Kidney (tissue), 22 donors: ENCODE measurements around the gene GALR3. TPM values are rescaled to one million over a fixed set of nuclear protein-coding genes. Genes with fewer than 3 reads are reported as not detected.

Source experiments
- DNase-seq, 5 donors: peaks; one replicate each; pipeline ENCODE4 v3.0.0-alpha.2; 2013 to 2020
- FAIRE-seq: peaks from 2 replicates; lab custom pipeline; 2012; peaks lifted over from hg19 to GRCh38; lab: Jason Lieb, UNC
- H3K27ac ChIP-seq, 2 donors: one replicate each; pipeline ENCODE4 v1.7.0; 2013; ENCODE audit warnings: low read depth in 2 of 2, low read length in 2 of 2, inconsistent platforms in 1 of 2
- H3K27me3 ChIP-seq: one replicate; pipeline ENCODE4 v1.7.1; 2013; ENCODE audit warnings: low read length, inconsistent platforms; ENCODE audit not compliant: control insufficient read depth, insufficient read depth
- H3K36me3 ChIP-seq, 3 donors: one replicate each; pipeline versions ENCODE4 v1.7.0 to v1.7.1; 2013; ENCODE audit warnings: low read length in 3 of 3, control low read depth in 1 of 3, inconsistent platforms in 1 of 3; ENCODE audit not compliant: insufficient read depth in 3 of 3, control insufficient read depth in 2 of 3
- H3K4me1 ChIP-seq, 3 donors: one replicate each; pipeline versions ENCODE4 v1.7.0 to v1.7.1; 2013; ENCODE audit warnings: low read length in 3 of 3, inconsistent platforms in 1 of 3, low read depth in 1 of 3; ENCODE audit not compliant: control insufficient read depth in 2 of 3, insufficient read depth in 2 of 3
- H3K4me3 ChIP-seq, 3 donors: one replicate each; pipeline versions ENCODE4 v1.7.0 to v1.8.1; 2013; ENCODE audit warnings: low read length in 3 of 3, control low read depth in 1 of 3, inconsistent platforms in 1 of 3
- H3K9ac ChIP-seq, 3 donors: one replicate each; pipeline versions ENCODE4 v1.7.0 to v1.7.1; 2013; ENCODE audit warnings: low read length in 3 of 3, control low read depth in 1 of 3, inconsistent platforms in 1 of 3
- H3K9me3 ChIP-seq, 3 donors: one replicate each; pipeline versions ENCODE4 v1.7.0 to v1.7.1; 2013; ENCODE audit warnings: low read length in 3 of 3, control low read depth in 1 of 3, inconsistent platforms in 1 of 3; ENCODE audit not compliant: control insufficient read depth in 2 of 3, insufficient read depth in 1 of 3
- CTCF ChIP-seq: IDR thresholded peaks from 3 replicates; pipeline ENCODE4 v1.5.1; 2012; ENCODE audit warnings: mild to moderate bottlenecking, moderate library complexity, borderline replicate concordance; ENCODE audit not compliant: insufficient read depth; ENCODE audit errors: extremely low read depth
- intact Hi-C: fragments of 100-400 bp; cut with DNase I; formaldehyde crosslinking; loops from one replicate; pipeline ENCODE4 v1.11.1; 2022
- long read RNA-seq, 10 donors: library from polyadenylated mRNA in 1 of 10; unstranded in 1 of 10; transcript quantifications; one replicate each; pipeline ENCODE4 v2.0.0 and lab custom pipeline, GENCODE V29; 2021 to 2026
- polyA plus RNA-seq: library from polyadenylated mRNA; stranded (reverse); fragments of 350-450 nt; fragmentation: Illumina TruSeq; extraction: RNeasy Lipid Tissue Mini Kit (QIAGEN cat#74804); gene quantifications from one replicate; pipeline ENCODE4 v1.2.3, GENCODE V29; 2014; ENCODE audit warnings: low read depth, low replicate concordance; ENCODE audit not compliant: insufficient read depth
- total RNA-seq: library from RNA; stranded (reverse); fragmentation: NEBNext Ultra II Directional; extraction: Animal tissue kit (Norgen Biotek cat#: 25700); gene quantifications from one replicate; pipeline ENCODE4 v1.2.1, GENCODE V29; 2021
- donor health status: control.
- donor health status: control.
- donor health status: control.
- donor health status: control.
- donor health status: control.
- donor health status: DM: yes; HTN: yes; CAD: no.
- donor health status: Normal renal cell carcinoma (clear cell type).

GALR3 gene
- total RNA-seq (not detected), polyA plus RNA-seq (not detected)
- long read RNA-seq, donor 1 = 0 reads
- long read RNA-seq, donor 2 = 0 reads
- long read RNA-seq, donor 3 = 0 reads
- long read RNA-seq, donor 4 = 0 reads
- long read RNA-seq, donor 5 = 0 reads
- long read RNA-seq, donor 6 = 0 reads
- long read RNA-seq, donor 7 = 0 reads
- long read RNA-seq, donor 8 = 0 reads
- long read RNA-seq, donor 9 = 0 reads
- long read RNA-seq, donor 10 = 0 reads

DNA sequence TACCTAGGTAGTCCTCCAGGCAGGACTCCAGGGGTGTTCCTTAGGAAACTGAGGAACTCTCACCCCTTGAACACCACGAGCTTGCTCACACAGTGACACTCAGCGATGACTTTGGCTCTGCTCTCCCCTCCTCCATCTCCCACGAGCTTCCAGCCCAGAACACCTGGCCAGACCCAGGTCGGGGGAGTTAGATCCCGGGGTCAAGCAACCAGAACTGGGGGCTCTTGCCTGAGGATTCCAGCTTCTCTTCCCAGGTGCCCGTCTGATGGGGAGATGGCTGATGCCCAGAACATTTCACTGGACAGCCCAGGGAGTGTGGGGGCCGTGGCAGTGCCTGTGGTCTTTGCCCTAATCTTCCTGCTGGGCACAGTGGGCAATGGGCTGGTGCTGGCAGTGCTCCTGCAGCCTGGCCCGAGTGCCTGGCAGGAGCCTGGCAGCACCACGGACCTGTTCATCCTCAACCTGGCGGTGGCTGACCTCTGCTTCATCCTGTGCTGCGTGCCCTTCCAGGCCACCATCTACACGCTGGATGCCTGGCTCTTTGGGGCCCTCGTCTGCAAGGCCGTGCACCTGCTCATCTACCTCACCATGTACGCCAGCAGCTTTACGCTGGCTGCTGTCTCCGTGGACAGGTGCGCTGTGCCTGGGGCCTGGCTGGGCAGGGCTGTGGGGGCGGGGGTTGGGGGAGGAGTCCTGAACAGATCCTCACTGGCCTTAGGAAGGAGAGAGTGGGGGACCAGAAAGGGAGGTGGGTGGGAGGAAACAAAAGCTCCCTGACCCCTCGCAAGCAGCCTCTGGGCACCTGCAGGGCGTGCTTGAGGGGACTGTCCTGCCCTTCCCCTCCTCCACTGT lies at the start of gene GALR3:
TSS of gene GALR3 (plus strand) at position 249 of the 852 bp plus-strand sequence. CDS start at position 274, 25 bp downstream.
- DNase-seq (no peak), FAIRE-seq (no peak)
- no peak within 1 kb of the TSS for H3K9ac ChIP-seq
- H3K27me3 ChIP-seq = peaks cover 15% of the 10 kb centered on the region
- H3K9me3 ChIP-seq = no peaks in the 10 kb centered on the region
- H3K36me3 ChIP-seq = no peaks in the 10 kb centered on the region
- H3K4me3 ChIP-seq = no peak within 1 kb of the TSS
- TF ChIP-seq CTCF = no peak
- no peak within 1 kb of the TSS for H3K27ac ChIP-seq
- intact Hi-C loops = no loop called here
- H3K4me1 ChIP-seq = peaks cover 0 to 9% (median 0%) of the 10 kb centered on the region in 3 donors

GRCh38 chr22:37774728-37775127 lies 48.5 kb upstream of the GALR3 start:
- intact Hi-C loops = no loop called here
- Histone ChIP-seq H3K9ac (no peak overlapping the region), H3K4me1 (peaks cover 0 to 3% (median 0%) of the 10 kb centered on the region in 3 donors), H3K27me3 (no peaks in the 10 kb centered on the region), H3K4me3 (no peak overlapping the region), H3K36me3 (peaks cover 2 to 7% (median 5%) of the 10 kb centered on the region in 3 donors), H3K27ac (no peak overlapping the region), H3K9me3 (no peaks in the 10 kb centered on the region)
- FAIRE-seq (no peak), DNase-seq (no peak)
- TF ChIP-seq CTCF = no peak

DNA sequence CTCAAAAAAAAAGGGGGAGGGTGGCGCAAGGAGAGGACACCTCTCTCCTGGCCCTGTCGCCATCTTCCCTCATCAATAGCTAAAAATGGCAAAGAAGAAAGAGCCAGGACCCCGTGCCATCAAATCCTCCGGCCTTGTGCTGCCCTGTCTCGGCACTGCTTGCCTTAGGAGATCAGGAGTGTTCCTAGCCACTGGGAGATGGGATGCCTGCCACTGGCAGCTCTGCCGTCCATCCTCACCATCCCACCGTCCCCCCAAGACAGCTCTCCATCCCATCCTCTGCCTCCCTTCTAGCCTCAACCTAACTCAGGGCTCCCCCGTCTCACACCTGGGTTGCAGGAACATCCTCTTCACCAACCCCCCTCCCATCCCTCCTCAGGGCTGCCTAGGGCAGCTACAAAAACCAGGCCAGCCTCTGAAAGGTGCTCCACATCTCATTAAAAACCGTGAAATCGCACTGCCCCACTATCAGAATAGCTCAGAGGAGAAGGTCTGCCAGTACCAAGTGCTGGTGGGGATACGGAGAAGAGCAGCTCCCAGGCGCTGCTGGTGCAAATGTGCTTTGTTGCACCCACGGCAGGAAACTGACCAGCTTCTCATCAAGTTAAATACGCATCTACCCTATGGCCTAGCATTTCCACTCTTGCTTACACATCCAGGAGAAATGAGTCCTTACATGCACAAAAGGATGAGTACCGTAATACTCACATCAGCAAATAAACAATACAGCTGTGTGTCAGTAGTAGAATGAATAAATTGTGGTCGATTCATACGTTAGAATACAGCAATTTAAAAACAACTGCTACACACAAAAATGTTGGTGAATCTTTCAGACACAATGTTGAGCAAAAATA lies 47.2 kb upstream of the GALR3 start:
- TF ChIP-seq CTCF = no peak
- Histone ChIP-seq H3K36me3 (peaks cover 2 to 5% (median 4%) of the 10 kb centered on the region in 3 donors), H3K27me3 (no peaks in the 10 kb centered on the region), H3K4me3 (no peak overlapping the region), H3K9me3 (no peaks in the 10 kb centered on the region), H3K27ac (no peak overlapping the region), H3K4me1 (peaks cover 0 to 3% (median 0%) of the 10 kb centered on the region in 3 donors), H3K9ac (no peak overlapping the region)
- FAIRE-seq (no peak), DNase-seq (peak in 1 of 5 donors; percentile 54)
- intact Hi-C loops = no loop called here
